ENCODE data around the gene CDK14.

The CDK14 gene

GRCh38 chr7:90642978-90643377 lies 46.9 kb downstream of the CDK14 start:
- no peak for DNase-seq

DNA sequence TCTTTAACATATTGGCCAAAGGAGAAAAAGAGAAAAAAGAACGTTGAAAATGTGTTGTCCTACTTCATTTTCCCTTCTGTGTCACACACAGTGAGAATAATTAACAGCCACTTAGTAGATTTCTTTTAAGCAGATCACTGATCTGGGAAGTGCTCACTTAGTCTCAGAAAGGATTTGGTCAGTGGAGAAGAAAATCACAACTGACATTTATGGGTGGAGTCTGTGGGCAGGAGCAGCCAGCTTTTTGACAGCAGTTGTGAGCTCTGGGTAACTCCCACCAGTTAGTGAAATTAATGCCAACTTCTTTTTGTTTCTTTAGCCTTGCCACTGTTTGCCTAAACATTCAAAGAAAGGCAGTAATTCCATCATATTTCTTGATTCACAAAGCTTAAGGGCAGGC lies 49.7 kb downstream of the CDK14 start:
- no peak for DNase-seq

- DNase-seq, result no peak
Observed at GRCh38 chr7:90648107-90648506, 52.0 kb downstream of the CDK14 start.

GRCh38 chr7:90648834-90649233 lies 52.7 kb downstream of the CDK14 start:
- no peak for DNase-seq

DNA sequence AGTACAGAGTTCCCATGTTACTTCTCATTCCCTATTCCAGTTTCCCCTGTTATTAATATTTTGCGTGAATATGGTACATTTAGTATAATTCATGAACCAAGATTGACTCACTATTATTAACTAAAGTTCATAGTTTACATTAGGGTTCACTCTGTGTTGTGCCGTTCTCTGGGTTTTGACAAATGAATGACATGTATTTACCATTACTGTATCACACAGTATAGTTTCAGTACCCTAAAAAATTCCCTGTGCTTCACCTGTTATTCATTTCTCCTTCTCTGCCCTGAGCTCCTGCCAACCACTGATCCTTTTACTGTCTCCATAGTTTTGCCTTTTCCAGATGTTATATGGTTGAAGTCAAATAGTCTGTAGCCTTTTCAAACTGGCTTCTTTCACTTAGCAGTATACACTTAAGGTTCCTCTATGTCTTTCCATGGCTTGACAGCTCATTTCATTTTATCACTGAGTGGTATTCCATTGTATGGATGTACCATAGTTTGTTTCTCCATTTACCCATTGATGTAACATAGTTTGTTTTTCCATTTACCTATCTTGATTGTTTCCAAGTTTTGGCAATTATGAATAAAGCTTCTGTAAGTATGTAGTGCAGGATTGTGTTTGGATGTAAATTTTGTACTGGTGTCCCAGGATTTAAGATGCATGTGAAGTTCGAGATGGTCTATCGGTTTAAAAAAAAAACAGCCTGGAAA lies 58.8 kb downstream of the CDK14 start:
- DNase-seq, result no peak

- no peak for DNase-seq
Observed at GRCh38 chr7:90655566-90655965, 59.4 kb downstream of the CDK14 start.

DNA sequence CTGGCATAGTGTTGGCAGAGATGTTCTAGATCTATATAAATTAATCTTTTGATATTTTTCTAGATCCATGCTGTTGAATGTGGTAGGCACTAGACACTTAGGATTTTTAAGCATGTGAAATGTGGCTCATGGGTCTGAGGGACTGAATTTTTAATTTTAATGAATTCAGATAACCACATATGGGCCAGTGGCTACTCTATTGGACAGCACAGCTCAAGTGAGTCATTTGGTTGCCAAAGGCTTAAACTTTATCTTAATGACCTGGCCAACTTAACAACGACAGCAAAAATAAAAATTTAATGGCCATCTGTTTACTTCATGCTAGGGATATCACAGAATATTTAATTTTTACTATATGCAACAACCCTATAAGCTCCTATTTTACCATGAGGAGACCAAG lies 61.4 kb downstream of the CDK14 start:
- no peak for DNase-seq

DNA sequence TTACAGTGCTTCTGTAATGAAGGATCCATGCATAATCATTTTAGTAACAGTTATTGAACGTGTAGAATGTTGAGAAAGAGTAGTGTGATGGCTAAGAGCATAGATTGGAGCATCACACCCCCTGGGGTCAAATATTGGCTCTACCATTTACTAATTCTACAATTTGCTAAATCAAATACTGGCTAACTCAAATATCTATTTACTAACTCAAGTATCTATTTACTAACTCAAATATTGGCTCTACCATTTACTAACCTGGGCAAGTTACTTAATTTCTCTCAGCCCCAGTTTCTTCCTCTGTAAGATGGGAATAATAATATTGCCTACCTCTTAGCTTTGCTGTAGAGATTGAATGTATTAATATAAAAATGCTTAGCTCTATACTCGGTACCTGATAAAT lies 64.0 kb downstream of the CDK14 start:
- DNase-seq, result no peak

- no peak for DNase-seq
Observed at GRCh38 chr7:90660819-90661218, 64.7 kb downstream of the CDK14 start.

- no peak for DNase-seq
Observed at GRCh38 chr7:90661290-90662151, 65.4 kb downstream of the CDK14 start.

DNA sequence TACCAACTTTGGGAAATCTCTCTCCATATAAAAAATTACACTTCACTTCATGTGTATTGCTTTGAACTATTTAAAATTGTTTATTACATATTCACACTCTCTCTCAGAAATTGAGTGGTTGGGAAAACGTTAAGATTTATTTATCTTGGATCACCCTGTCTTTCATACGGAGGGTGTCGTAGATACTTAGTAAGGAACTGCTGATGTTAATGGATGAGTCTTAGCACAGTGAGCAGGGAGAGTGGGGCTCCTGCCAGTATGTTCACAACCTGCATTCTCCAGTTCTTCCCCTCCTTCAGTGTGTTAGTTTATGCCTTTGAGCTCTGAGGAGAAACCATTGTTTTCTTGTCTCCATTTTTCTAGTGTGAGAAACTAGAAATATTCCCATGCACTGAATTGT lies 67.1 kb downstream of the CDK14 start:
- DNase-seq, result no peak

GRCh38 chr7:90666186-90666585 lies 70.1 kb downstream of the CDK14 start:
- no peak for DNase-seq

GRCh38 chr7:90668992-90669391 lies 72.9 kb downstream of the CDK14 start:
- no peak for DNase-seq

DNA sequence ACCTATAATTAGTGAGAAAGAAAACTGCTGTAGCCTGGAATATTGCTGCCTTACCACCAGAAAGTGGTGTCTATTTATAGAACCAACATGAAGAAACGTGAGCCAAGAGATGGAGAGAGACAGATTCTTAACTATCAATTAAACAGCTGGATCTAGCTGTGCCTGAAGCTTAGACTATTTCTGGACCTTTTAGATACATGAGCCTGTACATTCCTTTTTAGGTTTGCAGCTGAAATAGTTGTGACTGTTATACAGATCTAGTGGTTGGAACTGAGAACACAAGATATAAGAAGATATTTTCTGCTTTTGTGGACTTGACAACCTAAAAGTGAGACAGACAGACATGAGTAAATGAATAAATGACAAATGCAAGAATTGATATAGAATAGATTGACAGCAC lies 73.4 kb downstream of the CDK14 start:
- no peak for DNase-seq

GRCh38 chr7:90671571-90671970 lies 75.5 kb downstream of the CDK14 start:
- no peak for DNase-seq

GRCh38 chr7:90672210-90672609 lies 76.1 kb downstream of the CDK14 start:
- DNase-seq, result no peak

- DNase-seq, result no peak
Observed at GRCh38 chr7:90674625-90675024, 78.5 kb downstream of the CDK14 start.

DNA sequence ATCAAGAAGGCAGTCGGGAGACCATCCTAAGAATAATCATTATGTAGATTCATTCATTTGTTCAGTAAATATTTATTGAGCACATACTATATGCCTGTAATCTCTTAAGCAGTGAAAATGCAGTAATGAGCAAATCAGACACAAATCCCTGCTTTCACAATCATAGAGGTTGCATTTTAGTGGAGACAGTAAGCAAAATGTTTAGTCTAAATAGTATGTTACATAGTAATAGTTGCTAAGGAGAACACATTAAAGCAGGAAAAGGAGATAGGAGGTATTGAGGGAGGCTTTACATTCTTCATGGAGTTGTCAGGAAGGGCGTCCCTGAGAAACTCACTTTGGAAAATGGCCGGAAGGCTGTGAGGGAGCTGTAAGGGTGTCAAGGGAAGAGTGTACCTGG lies 79.9 kb downstream of the CDK14 start:
- DNase-seq, result no peak

DNA sequence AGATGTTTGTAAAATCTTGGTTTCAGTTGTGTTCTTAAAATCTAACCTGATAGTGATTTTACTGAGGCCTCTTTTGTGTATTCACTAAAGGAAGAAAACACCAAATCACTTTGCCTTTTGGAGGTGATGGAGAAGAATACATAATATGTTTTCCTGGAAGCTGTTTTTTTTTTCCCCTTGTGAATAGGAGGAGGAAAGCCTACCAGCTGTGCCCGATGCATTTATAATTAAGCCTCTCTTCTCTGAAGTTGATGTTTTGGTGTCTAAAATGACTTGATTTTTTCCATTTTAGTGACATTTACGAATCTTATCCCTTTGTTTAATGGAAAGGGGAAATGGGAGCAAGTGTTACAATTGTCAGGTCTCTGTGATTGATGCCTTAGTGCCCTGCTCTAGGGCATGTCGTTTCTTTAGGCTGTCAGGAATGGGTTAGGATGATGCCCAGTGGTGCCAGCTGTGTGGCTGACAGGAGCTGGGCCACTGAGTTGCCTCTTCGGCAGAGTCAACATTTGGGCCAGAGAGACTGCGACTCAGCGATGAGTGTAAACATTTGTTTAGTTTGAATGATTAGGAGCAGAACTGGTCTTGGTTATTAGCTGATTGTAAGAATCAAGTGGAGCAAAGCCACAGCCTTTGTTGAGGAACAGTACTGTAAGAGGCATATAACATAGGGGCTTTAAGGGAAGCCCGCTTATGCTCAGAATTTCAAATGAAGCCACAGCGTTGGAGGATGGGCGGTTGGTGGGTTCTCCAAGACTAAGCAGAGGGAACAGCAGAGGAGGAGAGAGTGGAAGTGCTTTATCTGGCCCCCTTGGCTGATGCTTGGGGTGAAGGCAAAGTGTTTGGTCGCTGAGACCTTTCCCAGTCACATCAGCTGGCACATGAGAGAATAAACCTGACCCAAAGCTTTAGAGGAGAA lies 81.6 kb downstream of the CDK14 start:
- no peak for DNase-seq

GRCh38 chr7:90678986-90679385 lies 82.9 kb downstream of the CDK14 start:
- DNase-seq, result no peak

- DNase-seq, result no peak
Observed at GRCh38 chr7:90680484-90680883, 84.4 kb downstream of the CDK14 start.

GRCh38 chr7:90681336-90682022 lies 85.4 kb downstream of the CDK14 start:
- no peak for DNase-seq

GRCh38 chr7:90686146-90686545 lies 90.0 kb downstream of the CDK14 start:
- DNase-seq, result no peak
